HG03432 (cell line): ENCODE data around the gene COL5A3.
"Not testable (repeated sequence)": the region's sequence is repeated elsewhere in the genome, so short reads cannot be mapped to it uniquely, and the experiment has no call there.

Source experiments
- ATAC-seq: cut with Tn5 transposase; IDR thresholded peaks from one replicate; pipeline ENCODE4 v1.9.1; 2021; ENCODE audit warnings: mild to moderate bottlenecking, moderate library complexity; ENCODE audit not compliant: unreplicated experiment

The COL5A3 gene

GRCh38 chr19:9940778-9941177 is 69.5 kb downstream of the COL5A3 start:
- ATAC-seq = no peak

- no peak for ATAC-seq
Measured at GRCh38 chr19:9939301-9939913, 70.9 kb downstream of the COL5A3 start.

GRCh38 chr19:9937001-9937411 is 73.3 kb downstream of the COL5A3 start:
- no peak for ATAC-seq

GRCh38 chr19:9936326-9937000 is 73.8 kb downstream of the COL5A3 start, which contains the start of gene OLFM2:
TSS of gene OLFM2 (minus strand) at chr19:9936515. CDS start at chr19:9936366, 149 bp downstream.
- ATAC-seq = no peak

GRCh38 chr19:9935506-9936325 is 74.6 kb downstream of the COL5A3 start:
- no peak for ATAC-seq

- no peak for ATAC-seq
Measured at GRCh38 chr19:9934132-9934950, 76.0 kb downstream of the COL5A3 start.

GRCh38 chr19:9932835-9933234 is 77.5 kb downstream of the COL5A3 start:
- ATAC-seq = no peak

- no peak for ATAC-seq
Measured at GRCh38 chr19:9931629-9932028, 78.7 kb downstream of the COL5A3 start.

- no peak for ATAC-seq
Measured at GRCh38 chr19:9923440-9923839, 86.9 kb downstream of the COL5A3 start.

GRCh38 chr19:9922782-9923379 is 87.4 kb downstream of the COL5A3 start:
- ATAC-seq = not testable (repeated sequence)

GRCh38 chr19:9917321-9917720 is 93.0 kb downstream of the COL5A3 start:
- ATAC-seq = no peak

GRCh38 chr19:9916719-9917118 is 93.6 kb downstream of the COL5A3 start:
- no peak for ATAC-seq

- ATAC-seq = peak; percentile 44
Measured at GRCh38 chr19:9914315-9915207, 95.7 kb downstream of the COL5A3 start.

GRCh38 chr19:9914001-9914314 is 96.3 kb downstream of the COL5A3 start:
- no peak for ATAC-seq

- no peak for ATAC-seq
Measured at GRCh38 chr19:9913237-9914000, 96.9 kb downstream of the COL5A3 start.

GRCh38 chr19:9912551-9913236 is 97.6 kb downstream of the COL5A3 start:
- ATAC-seq = no peak

- ATAC-seq = no peak
Measured at GRCh38 chr19:9911524-9912185, 98.6 kb downstream of the COL5A3 start.

GRCh38 chr19:9910625-9911024 is 99.7 kb downstream of the COL5A3 start:
- no peak for ATAC-seq
